Measurements from ENCODE around the gene WDR88.

Gene WDR88

DNA sequence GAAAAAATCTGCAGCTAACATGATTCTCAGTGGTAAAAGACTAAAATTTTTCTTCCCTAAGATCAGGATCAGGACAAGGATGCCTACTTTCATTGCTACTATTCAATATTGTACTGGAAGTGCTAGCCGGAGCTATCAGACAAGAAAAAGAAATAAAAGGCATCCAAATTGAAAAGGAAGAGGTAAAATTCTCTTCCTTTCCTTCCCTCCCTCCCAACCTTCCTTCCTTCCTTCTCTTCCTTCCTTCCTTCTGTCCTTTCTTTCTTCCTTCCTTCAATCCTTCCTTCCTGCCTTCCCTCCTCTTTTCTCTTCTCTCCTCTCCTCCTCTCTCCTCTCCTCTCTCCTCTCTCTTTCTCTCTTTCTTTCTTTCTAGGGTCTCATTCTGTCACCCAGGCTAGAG, 35.5 kb downstream of the WDR88 start:
- no peak for DNase-seq (ENCODE audit: low read depth)
- TF ChIP-seq, protein P1, sequence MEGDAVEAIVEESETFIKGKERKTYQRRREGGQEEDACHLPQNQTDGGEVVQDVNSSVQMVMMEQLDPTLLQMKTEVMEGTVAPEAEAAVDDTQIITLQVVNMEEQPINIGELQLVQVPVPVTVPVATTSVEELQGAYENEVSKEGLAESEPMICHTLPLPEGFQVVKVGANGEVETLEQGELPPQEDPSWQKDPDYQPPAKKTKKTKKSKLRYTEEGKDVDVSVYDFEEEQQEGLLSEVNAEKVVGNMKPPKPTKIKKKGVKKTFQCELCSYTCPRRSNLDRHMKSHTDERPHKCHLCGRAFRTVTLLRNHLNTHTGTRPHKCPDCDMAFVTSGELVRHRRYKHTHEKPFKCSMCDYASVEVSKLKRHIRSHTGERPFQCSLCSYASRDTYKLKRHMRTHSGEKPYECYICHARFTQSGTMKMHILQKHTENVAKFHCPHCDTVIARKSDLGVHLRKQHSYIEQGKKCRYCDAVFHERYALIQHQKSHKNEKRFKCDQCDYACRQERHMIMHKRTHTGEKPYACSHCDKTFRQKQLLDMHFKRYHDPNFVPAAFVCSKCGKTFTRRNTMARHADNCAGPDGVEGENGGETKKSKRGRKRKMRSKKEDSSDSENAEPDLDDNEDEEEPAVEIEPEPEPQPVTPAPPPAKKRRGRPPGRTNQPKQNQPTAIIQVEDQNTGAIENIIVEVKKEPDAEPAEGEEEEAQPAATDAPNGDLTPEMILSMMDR (IDR thresholded peaks at IDR 0.05; ENCODE audit: low read depth, low read length, missing control alignments): no peak
- no peak overlapping the region for H3K4me3 ChIP-seq (ENCODE audit: low read depth, low read length)

- no peak overlapping the region for H3K4me3 ChIP-seq (ENCODE audit: low read depth, low read length)
- DNase-seq (ENCODE audit: low read depth): no peak
- TF ChIP-seq, protein P1 (IDR thresholded peaks at IDR 0.05; ENCODE audit: low read depth, low read length, missing control alignments): no peak
These were observed 36.6 kb downstream of the WDR88 start for GRCh38 chr19:33168528-33168927.

- TF ChIP-seq, protein P1 (IDR thresholded peaks at IDR 0.05; ENCODE audit: low read depth, low read length, missing control alignments): no peak
These were observed 39.4 kb downstream of the WDR88 start for GRCh38 chr19:33171222-33171795.

DNA sequence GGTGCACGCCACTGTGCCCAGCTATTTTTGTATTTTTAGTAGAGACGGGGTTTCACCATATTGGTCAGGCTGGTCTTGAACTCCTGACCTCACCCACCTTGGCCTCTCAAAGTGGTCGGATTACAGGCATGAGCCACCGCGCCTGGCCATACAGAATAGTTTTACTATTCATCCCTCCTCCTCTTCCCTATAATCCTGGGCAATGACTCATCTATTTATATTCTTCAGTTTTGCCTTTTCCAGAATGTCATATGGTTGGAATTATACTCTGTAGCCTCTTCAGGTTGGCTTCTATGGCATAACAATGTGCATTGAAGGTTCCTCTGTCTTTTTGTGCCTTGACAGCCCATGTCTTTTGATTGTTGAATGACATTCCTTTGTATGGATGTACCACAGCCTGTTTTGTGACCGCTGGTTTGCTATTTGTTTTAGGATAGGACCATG, 40.0 kb downstream of the WDR88 start:
- TF ChIP-seq, protein P1 (IDR thresholded peaks at IDR 0.05; ENCODE audit: low read depth, low read length, missing control alignments): no peak
- no peak overlapping the region for H3K4me3 ChIP-seq (ENCODE audit: low read depth, low read length)
- no peak for DNase-seq (ENCODE audit: low read depth)

More at GRCh38 chr19:33171222-33171795, 39.4 kb downstream of the WDR88 start:
- H3K4me3 ChIP-seq (ENCODE audit: low read depth, low read length): no peak overlapping the region
- no peak for DNase-seq (ENCODE audit: low read depth)

DNA sequence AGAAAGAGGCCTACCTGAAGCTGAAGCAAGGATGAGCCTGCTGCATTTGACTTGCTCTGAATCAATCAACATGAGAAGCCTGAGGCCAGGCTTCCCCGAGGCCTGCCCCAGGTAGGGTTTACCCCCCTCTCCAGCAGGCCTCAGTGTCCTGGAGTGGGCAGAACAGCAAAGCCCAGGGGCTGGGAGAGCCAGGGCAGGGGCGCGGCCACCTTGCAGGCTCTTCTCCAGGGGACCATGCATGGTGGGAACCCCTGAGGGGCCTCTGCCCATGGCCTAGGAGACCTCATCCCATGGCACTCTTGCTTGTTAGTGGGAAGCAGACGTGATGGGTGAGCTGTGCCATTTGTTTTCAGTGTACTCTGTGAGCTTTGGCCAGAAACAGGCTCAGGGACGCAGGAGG, 42.3 kb downstream of the WDR88 start:
- DNase-seq (ENCODE audit: low read depth): no peak
- TF ChIP-seq, protein P1 (IDR thresholded peaks at IDR 0.05; ENCODE audit: low read depth, low read length, missing control alignments): no peak
- no peak overlapping the region for H3K4me3 ChIP-seq (ENCODE audit: low read depth, low read length)

GRCh38 chr19:33175156-33175782, 43.4 kb downstream of the WDR88 start:
- peak overlapping the region; percentile 67; the same call in 1 of the 2 replicates for H3K4me3 ChIP-seq (ENCODE audit: low read depth, low read length)
- no peak for DNase-seq (ENCODE audit: low read depth)
- TF ChIP-seq, protein P1 (IDR thresholded peaks at IDR 0.05; ENCODE audit: low read depth, low read length, missing control alignments): no peak

All from GM12864 (cell line).